ENCODE measurements around the gene SPDL1.

The SPDL1 gene

DNA sequence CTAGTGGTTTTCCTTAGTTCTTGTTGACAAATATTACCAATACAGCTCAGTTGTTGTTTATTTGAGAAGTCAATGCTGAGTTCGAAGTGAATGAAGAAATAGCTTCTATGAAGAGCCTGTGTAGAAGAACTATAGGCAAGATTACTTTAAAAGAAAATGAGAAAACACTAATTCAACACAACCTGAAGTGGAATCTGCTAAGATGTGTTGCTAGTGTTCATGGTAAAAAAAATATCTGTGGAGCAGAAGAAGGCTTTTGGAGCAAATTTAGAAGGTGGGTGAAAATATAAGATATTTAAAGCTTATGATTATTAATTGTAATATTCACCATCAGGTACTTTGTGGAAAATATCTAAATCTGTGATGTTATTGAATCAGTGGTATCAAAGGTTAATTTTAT is 51.0 kb downstream of the SPDL1 start:
- no peak for DNase-seq

DNA sequence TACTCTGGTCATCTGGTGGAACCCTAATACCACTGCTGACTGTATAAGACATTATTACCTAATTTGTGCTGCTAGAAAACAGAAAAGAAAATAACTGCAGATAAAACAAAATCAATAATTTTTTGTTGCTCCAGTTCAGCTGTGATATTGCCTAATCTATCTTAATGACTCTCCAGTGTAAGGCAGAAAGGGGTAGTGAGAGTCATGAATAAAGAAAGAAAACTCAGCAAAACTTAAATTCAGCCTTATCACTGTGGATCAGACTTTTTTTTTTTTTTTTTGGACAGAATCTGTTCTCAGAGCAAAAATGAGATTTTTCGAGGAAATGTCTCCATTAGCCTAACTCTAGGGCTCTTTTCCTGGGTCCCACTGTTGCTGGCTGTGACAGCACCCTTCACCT is 52.4 kb downstream of the SPDL1 start:
- DNase-seq, result no peak

DNA sequence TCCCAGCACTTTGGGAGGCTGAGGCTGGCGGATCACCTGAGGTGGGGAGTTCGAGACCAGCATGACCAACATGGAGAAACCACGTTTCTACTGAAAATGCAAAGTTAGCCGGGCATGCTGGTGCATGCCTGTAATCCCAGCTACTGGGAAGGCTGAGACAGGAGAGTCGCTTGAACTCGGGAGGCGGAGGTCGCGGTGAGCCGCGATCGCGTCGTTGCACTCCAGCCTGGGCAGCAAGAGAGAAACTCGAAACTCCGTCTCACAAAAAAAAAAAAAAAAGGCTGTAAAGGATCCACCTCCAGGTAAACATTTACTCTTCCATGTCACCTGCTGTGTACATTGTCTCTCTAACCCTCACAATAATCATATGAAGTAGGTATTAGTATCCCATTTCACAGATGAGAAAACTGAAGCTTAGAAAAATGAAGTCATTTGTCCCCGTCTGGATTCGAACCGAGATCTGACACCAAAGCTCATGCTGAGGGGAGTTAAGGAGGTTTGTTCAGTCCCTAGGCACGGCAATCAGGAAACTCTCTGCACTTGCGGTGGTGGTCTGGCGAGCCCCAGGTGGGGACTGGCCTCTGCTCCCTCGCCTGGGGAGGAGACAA is 53.0 kb downstream of the SPDL1 start:
- no peak for DNase-seq

DNA sequence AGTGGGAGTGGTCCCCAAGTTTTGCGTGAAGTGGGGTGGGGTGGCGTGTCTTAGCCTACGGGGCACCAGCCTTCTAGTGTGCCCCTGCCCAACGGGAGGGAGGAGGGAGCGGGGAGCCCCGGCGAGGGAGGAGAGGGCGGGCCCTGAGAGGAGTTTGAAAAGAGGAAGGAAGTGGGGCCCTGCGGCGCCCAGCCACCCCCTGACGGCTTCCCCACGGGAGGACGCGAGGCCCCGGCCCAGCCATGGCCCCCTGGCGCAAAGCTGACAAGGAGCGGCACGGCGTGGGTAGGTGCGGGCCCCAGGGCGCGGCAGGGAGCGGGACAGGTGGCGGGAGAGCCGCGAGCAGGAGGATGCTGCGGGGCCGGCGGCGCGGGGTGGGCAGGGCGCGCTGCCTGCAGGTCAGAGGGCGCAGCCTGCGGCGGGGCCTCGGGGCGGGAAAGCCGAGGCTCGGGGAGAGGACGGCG is 53.5 kb downstream of the SPDL1 start, which contains the start of gene DOCK2:
Gene DOCK2, plus strand, starts transcription at position 191 of the 464 bp plus-strand sequence. Its CDS starts 52 bp downstream, at position 243.
- no peak for DNase-seq

DNA sequence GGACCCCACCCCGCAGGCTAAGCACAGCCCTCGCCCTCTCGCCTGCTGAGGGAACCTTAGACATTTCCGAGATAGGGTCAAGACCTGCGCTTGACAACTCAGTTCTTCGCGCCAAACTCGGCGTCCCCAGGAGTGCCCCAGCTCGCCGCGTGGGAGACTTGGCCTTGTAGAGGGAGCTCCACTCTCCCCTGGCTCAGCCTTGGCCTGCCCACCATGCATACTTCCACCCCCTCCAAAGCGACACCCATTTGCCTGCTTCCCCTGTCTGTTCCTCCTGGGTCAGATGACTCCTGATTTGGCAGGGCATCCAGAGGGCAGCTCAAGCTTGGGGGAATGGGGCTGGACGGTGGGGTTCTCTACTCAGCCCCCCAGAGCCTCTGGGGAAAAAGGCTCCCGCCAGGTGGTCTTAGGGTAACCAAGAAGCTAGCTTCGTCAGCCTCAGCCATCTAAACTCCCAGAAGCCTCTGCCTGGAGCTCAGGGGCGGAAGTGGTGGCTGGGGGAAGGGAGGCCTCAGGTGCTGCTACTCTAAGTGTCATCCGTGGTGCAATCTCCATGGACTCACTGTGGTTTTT is 54.1 kb downstream of the SPDL1 start:
- DNase-seq, result no peak

DNA sequence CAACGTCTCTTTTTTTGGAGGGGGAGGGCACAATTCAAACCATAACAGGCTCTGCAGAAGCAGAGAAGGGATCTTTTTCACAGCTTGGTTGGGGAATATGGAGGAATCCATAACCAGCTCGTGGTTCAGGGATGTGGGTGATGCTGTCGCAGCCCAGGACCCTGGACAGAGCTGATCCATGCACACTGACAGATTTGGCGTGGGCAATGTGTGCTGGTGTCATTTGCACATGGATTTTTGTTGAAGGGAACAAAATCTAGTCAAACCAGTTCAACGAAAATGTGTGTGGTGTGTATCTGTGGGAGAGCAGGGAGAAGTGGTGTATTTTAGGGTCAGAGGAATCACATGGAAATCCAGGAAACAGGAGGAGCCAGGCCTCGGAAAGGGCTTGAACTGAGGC is 57.7 kb downstream of the SPDL1 start:
- no peak for DNase-seq

DNA sequence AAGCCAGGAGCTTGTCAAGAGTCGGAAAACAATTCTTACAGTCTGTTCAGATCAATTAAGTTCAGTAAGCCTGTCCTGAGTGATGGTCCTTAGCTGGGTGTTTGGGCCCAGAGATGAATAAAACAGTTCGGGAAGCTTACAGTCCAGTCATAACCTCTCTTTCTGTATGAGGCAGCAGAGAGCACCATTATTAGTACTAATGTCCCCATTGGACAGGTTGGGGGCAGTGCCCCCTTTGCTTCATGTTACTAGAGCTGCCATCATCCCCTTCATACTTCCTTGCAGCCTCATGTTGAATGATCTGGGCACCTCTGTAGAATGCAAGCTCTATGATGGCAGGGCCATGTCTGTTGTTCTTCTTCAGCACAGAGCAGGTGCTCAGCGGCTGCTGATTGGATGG is 63.3 kb downstream of the SPDL1 start:
- DNase-seq, result no peak

DNA sequence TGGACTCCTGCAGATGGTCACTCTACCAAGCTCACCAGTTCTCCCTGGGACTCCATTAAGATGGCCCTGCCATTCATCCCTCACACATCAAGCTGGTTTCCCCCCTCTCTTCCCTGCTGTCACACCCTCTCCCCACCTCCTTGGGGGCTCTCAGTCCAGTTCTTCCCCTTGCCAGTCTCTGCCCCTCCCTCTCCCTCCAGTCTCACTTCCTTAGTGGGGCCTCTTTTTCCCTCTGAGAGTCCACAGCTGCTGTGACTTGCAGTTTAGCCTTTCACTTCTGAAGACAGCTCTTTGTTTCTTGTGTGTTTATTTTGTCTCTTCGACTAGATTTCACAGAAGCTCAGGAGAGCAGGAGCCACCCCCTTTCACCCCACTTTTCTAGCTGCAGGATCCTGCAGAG is 64.0 kb downstream of the SPDL1 start:
- no peak for DNase-seq

DNA sequence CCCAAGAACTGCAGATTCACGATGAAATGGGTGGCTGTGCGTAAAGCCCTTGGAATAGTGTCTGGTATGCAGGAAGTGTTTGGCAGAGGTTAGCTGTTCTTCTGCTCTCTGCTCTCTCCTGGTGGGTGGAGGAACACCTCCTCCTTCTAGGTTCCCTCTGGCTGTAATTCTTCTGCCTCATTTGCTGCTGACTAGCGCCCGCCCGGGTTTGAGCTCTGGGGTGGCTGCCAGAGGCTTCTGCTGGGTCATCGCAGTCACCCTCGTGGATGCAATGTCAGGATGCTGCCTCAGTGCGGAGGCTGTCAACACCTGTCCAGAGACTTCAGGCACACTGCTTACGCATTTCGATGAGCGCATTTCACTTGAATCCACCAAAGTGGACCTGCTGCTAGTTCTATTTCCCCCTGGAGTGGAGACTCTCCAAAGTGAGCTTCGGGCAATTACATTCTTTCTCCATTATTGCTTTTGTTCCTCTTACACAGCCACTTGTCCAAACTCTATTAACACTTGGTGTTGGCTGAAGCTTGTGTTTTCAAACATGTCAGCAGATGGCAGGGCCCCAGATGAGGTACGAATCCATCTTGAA is 65.2 kb downstream of the SPDL1 start:
- peak; percentile 27 for DNase-seq

DNA sequence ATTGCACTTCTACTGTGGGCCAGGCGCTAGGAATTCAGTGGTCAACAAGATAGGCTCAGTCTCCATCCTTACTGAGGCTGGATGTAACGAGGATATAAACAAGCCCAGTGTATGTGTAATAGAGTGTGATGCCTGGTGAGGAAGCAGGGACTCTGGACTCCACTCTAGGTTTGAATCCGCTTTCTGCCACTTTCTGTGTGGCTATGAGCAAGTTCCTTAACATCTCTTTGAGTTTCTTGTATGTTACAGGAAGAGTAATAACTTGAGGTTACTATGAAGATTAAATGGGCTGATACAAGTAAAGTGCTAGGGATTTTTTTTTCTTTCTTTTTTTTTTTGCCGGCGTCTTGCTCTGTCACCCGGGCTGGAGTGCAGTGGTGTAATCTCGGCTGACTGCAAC is 65.9 kb downstream of the SPDL1 start:
- DNase-seq, result no peak

DNA sequence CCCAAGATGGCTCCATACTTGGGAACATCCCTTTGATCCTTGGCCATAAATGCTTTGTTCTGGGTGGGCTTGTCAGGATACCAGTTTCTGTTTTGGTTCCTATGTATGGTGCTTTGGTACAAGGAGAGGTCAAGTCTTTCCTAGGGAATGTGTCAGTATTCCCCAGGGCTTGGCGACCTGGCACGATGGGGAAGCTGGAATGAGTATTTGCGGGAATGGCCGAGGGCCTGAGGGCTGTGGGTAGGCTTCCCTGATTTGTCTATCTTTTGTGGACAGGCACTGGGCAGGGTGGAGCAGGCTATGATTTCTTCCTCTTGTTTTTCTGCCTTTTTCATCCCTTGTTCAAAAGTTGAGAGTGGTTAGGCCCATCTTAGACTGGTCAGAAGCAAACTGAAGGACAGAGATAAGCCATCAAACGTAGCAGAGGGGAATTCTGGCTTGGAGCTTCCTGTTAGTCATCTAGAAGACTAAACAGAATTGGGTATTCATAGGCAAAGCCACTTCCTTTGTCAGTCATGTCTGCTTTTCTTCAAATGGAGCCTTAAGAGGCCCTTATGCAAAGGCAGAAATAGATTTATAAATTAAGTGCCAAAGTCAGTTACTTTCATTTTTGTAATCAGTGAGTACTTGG is 67.2 kb downstream of the SPDL1 start:
- DNase-seq, result no peak

DNA sequence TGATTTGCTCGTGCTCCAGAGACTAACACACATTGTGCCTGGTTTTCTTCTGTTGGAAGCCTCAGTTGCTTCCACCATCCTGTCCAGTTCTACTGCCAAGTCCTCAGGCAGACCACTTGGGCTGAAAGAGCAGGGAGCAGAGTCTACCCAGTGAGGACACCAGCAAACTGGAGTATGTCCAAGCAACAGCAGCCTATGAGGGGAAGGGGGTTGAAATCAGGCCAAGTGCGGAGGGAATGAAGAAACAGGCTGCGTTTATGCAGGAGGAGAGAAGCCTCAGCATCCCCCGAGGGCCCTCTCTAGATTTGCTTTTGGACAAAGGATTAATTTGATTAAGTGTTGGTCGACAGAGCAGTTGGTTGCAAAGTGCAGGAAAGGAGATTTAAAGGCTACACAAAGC is 68.0 kb downstream of the SPDL1 start:
- no peak for DNase-seq

DNA sequence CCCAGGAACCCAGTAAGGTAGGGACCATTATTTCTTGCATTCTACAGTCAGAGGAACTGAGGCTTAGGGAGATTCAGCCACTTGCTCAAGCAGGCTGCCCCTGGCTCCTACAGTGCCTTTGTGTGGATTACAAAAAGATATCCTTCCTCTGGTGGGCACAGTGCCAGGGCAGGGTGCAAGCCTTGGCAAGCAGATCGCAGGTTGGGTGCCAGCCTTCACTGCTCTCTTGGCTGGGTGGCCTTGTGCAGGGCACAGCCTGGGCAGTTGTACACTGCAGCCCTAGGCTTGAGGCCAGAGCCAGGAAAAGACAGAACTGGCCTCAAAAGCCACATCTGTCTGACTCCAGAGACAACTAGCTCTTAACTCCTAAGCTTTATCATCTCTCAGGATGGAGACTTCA is 68.5 kb downstream of the SPDL1 start:
- DNase-seq, result no peak

DNA sequence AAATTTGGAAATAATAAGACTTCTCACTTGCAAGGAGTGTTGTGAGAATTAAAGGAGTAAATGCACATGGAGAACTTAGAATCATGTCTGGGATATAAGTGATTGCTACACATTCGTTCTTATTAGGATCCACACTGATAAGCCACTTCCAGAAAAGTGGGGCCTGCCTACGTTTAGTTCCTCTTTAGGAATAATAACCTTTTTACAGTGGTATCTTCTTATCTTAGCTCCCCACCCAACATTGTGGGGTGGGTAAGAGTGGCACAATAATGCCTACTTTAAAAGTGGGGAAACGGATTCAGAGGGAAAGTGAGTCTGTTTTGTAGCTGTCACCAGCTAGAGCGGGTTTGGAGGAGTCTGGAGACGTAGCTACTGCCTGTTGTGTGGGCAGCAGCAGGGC is 69.5 kb downstream of the SPDL1 start:
- DNase-seq, result no peak

Measured in DMS79 treated with DMSO at 0.1 percent for 48 hours (cell line).